ENCODE data around the gene SLC15A1. TPM values are rescaled to one million over a fixed set of nuclear protein-coding genes. Genes with fewer than 3 reads are reported as not detected.
A peak's percentile ranks its signal among the peaks of the same experiment; 100 is the strongest.

The SLC15A1 gene
- total and polyA plus RNA-seq, 2 experiments from 2014 or later = not detected

DNA sequence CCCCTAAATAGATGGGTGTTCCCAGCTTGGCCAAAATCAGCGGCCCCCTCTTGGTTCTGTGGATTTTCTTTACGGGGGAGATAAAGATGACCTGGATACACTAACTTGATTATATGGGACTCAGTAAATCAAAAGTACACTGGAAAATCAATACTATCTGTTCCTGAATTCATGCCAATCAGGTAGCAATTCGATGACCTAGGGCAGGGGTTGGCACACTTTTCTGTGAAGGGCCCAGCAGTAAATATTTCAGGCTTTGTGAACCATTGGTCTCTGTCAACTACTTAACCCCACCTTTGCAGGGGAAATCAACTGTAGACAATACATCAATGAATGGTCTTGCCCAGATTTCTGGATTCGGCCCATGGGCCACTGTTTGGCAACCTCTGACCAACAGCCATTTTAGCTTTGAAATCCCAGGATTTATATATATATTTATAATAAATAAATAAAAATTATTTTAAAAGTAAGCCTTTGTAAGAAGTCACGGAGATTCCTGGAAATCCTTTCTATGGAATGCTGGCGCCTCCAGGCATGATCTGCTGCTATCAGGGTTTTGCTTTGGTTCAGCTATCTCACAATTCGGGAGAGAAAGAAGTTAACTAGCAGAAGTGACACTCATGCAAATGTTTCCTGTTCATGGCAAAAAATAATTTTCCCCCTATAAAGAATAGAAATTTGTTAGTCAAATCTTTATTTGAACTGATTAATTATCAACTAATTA is 32.8 kb downstream of the SLC15A1 start:
- TF ChIP-seq, protein P1, sequence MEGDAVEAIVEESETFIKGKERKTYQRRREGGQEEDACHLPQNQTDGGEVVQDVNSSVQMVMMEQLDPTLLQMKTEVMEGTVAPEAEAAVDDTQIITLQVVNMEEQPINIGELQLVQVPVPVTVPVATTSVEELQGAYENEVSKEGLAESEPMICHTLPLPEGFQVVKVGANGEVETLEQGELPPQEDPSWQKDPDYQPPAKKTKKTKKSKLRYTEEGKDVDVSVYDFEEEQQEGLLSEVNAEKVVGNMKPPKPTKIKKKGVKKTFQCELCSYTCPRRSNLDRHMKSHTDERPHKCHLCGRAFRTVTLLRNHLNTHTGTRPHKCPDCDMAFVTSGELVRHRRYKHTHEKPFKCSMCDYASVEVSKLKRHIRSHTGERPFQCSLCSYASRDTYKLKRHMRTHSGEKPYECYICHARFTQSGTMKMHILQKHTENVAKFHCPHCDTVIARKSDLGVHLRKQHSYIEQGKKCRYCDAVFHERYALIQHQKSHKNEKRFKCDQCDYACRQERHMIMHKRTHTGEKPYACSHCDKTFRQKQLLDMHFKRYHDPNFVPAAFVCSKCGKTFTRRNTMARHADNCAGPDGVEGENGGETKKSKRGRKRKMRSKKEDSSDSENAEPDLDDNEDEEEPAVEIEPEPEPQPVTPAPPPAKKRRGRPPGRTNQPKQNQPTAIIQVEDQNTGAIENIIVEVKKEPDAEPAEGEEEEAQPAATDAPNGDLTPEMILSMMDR (IDR thresholded peaks at IDR 0.05; ENCODE audit: low read depth, low read length) = no peak
- H3K27me3 ChIP-seq = no peaks in the 10 kb centered on the region

DNA sequence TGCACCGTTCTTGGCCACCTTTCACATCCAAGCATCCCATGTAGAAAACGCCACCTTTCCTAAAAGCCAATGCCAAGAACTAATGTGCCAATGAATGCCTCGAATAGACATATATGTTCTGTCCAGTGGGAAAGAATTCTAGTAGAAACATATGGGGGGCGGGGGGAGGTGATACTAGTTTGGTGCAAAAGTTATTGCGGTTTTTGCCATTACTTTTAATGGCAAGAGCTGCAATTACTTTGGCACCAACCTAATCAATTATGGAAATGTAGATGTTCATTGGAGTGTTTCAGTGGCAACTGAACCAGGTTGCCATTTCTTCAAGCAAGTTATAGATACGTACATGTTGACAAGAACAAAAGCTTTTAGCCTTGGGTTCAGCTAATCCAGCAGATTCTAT is 34.6 kb downstream of the SLC15A1 start:
- no peak overlapping the region for H3K4me3 ChIP-seq
- no peaks in the 10 kb centered on the region for H3K27me3 ChIP-seq
- no peak overlapping the region for H3K27ac ChIP-seq
- TF ChIP-seq, protein P1 (IDR thresholded peaks at IDR 0.05; ENCODE audit: low read depth, low read length) = no peak
- DNase-seq (ENCODE audit: low read depth in 1 of 2, low spot score in 1 of 2) = no peak
- H3K36me3 ChIP-seq = no peaks in the 10 kb centered on the region
- no peaks in the 10 kb centered on the region for H3K9me3 ChIP-seq (ENCODE audit: low read depth)
- no peaks in the 10 kb centered on the region for H3K4me1 ChIP-seq (ENCODE audit: low read depth)

More for the DNA sequence above, 32.8 kb downstream of the SLC15A1 start:
- Histone ChIP-seq H3K4me3 (no peak overlapping the region), H3K9me3 (ENCODE audit: low read depth) (no peaks in the 10 kb centered on the region), H3K27ac (no peak overlapping the region), H3K4me1 (ENCODE audit: low read depth) (no peaks in the 10 kb centered on the region), H3K36me3 (no peaks in the 10 kb centered on the region)
- DNase-seq (ENCODE audit: low read depth in 1 of 2, low spot score in 1 of 2) = no peak

DNA sequence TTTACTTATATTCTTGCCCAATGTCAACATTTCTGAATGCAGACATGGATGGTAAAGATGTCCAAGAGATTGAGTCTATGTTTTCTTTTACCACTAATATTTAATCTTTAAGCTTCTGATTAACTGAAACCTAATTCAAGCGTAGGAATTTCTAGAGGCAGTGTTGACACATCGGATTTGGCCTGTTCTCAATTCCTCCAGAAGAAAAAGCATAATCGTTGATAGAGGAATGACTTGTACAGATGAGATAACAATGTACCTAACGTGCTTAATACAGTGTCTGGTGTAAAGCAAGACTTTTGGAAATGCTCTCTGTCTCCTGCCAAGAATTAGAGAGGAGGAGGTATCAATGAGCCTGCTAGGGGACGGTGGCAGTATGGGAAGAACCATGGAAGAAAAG is 35.2 kb downstream of the SLC15A1 start:
- no peak overlapping the region for H3K4me3 ChIP-seq
- TF ChIP-seq, protein P1 (IDR thresholded peaks at IDR 0.05; ENCODE audit: low read depth, low read length) = no peak
- no peaks in the 10 kb centered on the region for H3K27me3 ChIP-seq
- no peak overlapping the region for H3K27ac ChIP-seq
- DNase-seq (ENCODE audit: low read depth in 1 of 2, low spot score in 1 of 2) = peak in 1 of 2 donors; percentile 12
- H3K36me3 ChIP-seq = no peaks in the 10 kb centered on the region
- H3K4me1 ChIP-seq (ENCODE audit: low read depth) = no peaks in the 10 kb centered on the region
- H3K9me3 ChIP-seq (ENCODE audit: low read depth) = no peaks in the 10 kb centered on the region

DNA sequence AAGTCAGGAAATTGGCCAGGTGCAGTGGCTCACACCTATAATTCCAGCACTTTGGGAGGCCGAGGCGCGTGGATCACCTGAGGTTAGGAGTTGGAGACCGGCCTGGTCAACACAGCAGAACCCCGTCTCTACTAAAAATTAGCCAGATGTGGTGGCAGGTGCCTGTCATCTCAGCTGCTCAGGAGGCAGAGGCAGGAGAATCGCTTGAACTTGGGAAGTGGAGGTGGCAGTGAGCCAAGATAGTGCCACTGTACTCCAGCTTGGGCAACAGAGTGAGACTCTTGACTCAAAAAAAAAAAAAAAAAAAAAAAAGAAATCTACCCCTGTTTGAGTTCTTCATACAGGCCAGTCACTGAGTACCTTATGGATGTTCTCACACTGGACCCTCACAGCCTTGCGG is 42.0 kb downstream of the SLC15A1 start:
- TF ChIP-seq, protein P1 (IDR thresholded peaks at IDR 0.05; ENCODE audit: low read depth, low read length) = no peak
- H3K4me1 ChIP-seq (ENCODE audit: low read depth) = no peaks in the 10 kb centered on the region

DNA sequence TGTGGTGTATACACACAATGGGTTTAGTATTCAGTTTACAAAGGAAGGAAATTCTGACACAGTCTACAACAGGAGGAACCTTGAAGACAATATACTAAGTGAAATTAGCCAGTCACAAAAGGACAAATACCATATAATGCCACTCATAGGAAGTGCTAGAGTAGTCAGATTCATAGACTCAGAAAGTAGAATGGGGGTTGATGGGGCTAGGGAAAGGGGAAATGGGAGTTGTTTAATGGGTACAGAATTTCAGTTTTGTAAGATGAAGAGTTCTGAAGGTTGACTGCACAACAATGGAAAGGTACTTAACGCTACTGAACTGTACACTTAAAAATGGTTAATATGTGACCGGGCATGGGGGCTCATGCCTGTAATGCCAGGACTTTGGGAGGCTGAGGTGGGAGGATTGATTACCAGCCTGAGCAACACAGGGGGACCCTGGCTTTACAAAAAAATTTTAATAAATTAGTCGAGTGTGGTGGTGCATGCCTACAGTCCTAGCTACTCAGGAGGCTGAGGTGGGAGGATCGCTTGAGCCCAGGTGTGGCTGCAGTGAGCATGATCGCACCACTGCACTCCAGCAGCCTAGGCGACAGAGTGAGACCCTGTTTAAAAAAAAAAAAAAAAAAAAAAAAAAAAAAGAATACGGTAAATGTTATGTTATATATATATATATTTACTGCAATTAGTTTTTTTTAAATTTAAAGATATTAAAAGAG is 45.0 kb downstream of the SLC15A1 start:
- no peak for DNase-seq (ENCODE audit: low read depth in 1 of 2, low spot score in 1 of 2)

More for the DNA sequence above, 42.0 kb downstream of the SLC15A1 start:
- Histone ChIP-seq H3K9me3 (ENCODE audit: low read depth) (no peaks in the 10 kb centered on the region), H3K27ac (no peak overlapping the region), H3K36me3 (no peaks in the 10 kb centered on the region), H3K27me3 (no peaks in the 10 kb centered on the region), H3K4me3 (no peak overlapping the region)
- DNase-seq (ENCODE audit: low read depth in 1 of 2, low spot score in 1 of 2) = no peak

More for the DNA sequence above, 45.0 kb downstream of the SLC15A1 start:
- Histone ChIP-seq H3K36me3 (no peaks in the 10 kb centered on the region), H3K4me1 (ENCODE audit: low read depth) (no peaks in the 10 kb centered on the region), H3K27ac (no peak overlapping the region), H3K4me3 (no peak overlapping the region), H3K27me3 (no peaks in the 10 kb centered on the region), H3K9me3 (ENCODE audit: low read depth) (no peaks in the 10 kb centered on the region)
- TF ChIP-seq, protein P1 (IDR thresholded peaks at IDR 0.05; ENCODE audit: low read depth, low read length) = no peak

Measured in cardiac muscle cell (in vitro differentiated cells and primary cell).